Activated CD4-positive, alpha-beta T cell treated with anti-CD3 and anti-CD28 coated beads, Interleukin-2, amount 50 U/mL, for 48 hours (primary cell): Measurements from ENCODE around the gene SENP3.
A peak's percentile ranks its signal among the peaks of the same experiment; 100 is the strongest.

ENCODE experiments used
- DNase-seq, 2 experiments: peaks; one replicate each; pipeline ENCODE4 v3.0.0-alpha.2; 2020

Gene SENP3

DNA sequence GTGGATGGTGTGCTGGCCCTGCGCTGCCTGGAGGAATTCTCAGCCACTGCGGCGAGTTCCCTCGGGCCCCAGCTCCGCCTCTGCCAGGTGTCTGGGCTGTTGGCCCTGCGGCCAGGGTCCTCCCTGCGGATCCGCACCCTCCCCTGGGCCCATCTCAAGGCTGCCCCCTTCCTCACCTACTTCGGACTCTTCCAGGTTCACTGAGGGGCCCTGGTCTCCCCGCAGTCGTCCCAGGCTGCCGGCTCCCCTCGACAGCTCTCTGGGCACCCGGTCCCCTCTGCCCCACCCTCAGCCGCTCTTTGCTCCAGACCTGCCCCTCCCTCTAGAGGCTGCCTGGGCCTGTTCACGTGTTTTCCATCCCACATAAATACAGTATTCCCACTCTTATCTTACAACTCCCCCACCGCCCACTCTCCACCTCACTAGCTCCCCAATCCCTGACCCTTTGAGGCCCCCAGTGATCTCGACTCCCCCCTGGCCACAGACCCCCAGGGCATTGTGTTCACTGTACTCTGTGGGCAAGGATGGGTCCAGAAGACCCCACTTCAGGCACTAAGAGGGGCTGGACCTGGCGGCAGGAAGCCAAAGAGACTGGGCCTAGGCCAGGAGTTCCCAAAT, 4.5 kb upstream of the SENP3 start:
- DNase-seq, result no peak

DNA sequence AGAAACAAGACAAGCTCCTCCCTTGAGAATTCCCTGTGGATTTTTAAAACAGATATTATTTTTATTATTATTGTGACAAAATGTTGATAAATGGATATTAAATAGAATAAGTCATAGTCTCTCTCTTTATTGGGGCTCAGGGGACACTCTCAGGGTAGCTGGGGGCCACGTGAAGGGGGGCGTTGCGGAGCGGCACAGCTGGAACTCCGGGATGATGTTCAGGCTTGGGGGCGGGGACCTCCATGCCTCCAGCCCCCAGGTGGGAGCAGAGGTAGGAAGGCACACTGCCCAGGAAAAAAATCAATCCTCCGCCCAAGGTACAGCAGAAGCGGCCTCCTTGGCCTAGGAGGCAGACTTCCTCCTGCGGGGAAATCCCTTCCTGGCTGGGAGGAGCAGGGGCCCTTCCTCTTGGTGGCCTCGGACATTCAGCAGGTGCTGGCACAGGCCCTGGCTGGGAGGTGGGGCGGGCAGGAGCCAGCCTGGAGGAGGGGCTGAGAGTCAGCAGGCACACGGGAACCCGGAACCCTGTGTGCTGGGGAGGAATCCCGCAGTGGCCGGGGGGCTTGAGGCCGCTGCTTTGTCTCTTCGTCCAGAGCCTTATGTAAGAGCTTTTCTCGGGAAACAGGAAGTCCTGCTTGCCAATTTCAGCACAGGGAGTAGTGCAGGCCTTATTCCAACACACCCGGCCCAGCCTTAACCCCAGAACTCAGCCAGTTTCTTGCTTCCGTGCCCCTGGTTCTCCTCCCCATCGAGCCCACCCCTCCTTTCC, 3.8 kb upstream of the SENP3 start:
- DNase-seq, result no peak

DNA sequence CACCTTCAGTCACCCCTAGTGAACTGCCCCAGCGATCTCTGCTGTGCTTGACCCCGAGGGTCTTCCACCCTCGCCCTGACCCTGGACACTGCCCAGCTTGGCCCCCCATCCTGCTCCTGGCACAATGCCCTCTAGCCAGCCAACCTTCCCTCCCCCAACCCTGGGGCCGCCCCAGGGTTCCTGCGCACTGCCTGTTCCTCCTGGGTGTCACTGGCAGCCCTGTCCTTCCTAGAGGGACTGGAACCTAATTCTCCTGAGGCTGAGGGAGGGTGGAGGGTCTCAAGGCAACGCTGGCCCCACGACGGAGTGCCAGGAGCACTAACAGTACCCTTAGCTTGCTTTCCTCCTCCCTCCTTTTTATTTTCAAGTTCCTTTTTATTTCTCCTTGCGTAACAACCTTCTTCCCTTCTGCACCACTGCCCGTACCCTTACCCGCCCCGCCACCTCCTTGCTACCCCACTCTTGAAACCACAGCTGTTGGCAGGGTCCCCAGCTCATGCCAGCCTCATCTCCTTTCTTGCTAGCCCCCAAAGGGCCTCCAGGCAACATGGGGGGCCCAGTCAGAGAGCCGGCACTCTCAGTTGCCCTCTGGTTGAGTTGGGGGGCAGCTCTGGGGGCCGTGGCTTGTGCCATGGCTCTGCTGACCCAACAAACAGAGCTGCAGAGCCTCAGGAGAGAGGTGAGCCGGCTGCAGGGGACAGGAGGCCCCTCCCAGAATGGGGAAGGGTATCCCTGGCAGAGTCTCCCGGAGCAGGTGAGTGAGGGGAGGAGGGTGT, 3.0 kb upstream of the SENP3 start, which contains the start of gene TNFSF13:
TSS of gene TNFSF13 (plus strand) at position 207 of the 776 bp plus-strand sequence. CDS start at position 497, 290 bp downstream.
- DNase-seq, result no peak

DNA sequence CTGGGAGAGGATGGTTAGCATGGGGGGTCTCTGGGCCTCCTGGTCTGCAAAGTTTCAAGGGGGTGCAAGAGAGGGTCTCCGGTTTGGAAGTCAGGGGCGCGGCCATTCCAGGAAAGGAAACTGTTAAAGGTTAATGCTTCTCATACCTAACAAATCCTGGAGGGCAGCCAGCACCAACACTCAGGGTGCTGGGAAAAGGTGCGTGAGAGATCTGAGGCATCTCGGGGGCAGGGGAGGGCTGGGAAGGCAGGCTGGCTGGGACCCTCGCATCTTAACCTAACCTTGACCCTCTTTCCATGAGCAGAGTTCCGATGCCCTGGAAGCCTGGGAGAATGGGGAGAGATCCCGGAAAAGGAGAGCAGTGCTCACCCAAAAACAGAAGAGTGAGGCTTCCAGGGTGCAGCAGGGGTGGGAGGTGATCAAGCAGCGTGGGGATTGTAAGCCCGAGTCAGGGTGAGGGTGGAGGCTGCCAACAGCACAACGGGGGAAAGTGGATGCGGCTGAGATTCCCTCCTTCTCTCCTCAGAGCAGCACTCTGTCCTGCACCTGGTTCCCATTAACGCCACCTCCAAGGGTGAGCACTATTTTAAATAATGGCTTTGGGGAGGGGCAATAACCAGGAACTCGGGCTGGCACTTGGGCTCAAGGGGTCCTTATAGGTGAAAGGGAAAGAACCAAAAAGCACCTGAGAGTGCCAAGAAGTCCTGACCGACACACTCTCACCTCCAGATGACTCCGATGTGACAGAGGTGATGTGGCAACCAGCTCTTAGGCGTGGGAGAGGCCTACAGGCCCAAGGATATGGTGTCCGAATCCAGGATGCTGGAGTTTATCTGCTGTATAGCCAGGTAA, 2.2 kb upstream of the SENP3 start:
- DNase-seq, result no peak

DNA sequence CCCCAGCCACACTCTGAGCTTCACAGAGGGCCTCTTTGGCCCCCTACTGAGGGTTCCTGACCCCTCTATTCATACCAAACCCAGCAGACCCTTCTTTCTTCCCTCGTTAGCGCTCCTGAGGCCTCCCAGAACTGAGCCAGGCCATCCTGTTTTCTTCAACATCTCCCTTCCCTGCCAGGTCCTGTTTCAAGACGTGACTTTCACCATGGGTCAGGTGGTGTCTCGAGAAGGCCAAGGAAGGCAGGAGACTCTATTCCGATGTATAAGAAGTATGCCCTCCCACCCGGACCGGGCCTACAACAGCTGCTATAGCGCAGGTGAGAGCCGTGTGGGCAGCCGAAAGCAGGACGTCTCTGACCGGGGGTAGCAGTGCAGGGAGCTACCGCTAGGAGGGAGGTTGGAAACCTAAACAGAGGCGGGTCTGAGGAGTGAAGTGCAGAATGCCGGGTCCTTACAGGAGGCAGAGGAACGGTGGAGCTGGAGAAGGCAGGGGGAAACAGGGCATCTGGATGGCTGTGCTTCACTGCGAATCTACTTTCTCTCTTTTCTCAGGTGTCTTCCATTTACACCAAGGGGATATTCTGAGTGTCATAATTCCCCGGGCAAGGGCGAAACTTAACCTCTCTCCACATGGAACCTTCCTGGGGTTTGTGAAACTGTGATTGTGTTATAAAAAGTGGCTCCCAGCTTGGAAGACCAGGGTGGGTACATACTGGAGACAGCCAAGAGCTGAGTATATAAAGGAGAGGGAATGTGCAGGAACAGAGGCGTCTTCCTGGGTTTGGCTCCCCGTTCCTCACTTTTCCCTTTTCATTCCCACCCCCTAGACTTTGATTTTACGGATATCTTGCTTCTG, 1.3 kb upstream of the SENP3 start:
- DNase-seq, result peak; percentile 72 to 77

DNA sequence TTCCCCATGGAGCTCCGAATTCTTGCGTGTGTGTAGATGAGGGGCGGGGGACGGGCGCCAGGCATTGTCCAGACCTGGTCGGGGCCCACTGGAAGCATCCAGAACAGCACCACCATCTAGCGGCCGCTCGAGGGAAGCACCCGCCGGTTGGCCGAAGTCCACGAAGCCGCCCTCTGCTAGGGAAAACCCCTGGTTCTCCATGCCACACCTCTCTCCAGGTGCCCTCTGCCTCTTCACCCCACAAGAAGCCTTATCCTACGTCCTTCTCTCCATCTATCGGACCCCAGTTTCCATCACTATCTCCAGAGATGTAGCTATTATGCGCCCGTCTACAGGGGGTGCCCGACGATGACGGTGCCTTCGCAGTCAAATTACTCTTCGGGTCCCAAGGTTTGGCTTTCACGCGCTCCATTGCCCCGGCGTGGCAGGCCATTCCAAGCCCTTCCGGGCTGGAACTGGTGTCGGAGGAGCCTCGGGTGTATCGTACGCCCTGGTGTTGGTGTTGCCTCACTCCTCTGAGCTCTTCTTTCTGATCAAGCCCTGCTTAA, 617 bp upstream of the SENP3 start:
- DNase-seq, result peak; percentile 89 to 93

DNA sequence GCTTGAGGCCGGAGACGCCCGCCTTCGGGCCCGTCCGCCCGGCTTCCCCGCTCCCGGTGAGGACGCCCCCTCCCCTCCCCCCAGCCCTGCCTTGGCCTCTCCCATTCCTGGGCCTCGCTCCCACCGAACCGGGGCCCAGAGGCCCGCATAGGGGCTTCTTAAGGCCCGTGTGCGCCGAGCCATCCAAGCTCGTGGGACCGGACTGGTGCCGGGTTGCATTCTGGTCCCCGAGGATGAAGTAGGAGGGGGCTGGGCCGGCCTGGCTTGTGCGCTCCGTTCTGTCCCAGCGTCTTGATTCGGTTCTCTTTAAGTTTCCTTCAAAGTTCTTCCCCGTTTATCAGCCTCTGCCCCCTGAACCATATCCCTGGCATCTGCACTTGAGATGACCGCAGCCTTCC, 488 bp downstream of the SENP3 start:
- no peak for DNase-seq

DNA sequence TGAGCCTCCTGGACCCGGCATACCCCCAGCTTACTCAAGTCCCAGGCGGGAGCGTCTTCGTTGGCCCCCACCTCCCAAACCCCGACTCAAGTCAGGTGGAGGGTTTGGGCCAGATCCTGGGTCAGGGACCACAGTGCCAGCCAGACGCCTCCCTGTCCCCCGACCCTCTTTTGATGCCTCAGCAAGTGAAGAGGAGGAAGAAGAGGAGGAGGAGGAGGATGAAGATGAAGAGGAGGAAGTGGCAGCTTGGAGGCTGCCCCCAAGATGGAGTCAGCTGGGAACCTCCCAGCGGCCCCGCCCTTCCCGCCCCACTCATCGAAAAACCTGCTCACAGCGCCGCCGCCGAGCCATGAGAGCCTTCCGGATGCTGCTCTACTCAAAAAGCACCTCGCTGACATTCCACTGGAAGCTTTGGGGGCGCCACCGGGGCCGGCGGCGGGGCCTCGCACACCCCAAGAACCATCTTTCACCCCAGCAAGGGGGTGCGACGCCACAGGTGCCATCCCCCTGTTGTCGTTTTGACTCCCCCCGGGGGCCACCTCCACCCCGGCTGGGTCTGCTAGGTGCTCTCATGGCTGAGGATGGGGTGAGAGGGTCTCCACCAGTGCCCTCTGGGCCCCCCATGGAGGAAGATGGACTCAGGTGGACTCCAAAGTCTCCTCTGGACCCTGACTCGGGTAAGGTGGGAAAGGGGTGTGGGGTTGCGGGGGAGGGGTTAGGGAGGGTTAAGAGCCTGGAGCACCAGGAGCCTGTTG, 1.6 kb downstream of the SENP3 start:
- no peak for DNase-seq

DNA sequence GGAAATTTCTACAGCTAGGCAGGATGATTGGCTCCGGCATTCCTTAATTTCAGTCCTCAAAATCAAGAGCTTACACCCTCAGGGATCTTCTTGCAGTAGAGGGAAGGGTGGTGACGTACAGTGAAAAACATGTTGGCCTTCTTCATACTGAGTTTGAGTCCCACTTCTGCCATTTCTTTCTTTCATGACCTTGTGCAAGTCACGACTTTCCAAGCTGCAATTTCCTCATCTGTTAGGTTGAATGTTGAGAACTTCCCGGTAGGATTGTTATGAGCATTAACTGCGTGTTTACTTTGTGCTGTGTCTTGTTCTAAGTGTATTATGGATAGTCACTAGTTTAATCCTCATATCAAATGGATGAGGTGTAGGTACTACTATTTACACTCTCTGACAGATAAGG, 7.9 kb downstream of the SENP3 start:
- no peak for DNase-seq

DNA sequence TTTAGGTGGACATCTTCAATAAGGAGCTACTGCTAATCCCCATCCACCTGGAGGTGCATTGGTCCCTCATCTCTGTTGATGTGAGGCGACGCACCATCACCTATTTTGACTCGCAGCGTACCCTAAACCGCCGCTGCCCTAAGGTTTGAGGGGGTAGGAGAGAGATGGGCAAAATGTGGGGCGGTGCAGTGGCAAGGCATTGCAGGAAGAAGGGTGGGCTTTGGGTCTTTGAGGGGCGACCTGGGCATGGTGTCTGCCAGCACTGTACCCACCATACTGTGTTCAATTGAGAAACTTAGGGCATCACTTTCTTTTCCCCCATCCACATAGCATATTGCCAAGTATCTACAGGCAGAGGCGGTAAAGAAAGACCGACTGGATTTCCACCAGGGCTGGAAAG, 8.6 kb downstream of the SENP3 start:
- no peak for DNase-seq

DNA sequence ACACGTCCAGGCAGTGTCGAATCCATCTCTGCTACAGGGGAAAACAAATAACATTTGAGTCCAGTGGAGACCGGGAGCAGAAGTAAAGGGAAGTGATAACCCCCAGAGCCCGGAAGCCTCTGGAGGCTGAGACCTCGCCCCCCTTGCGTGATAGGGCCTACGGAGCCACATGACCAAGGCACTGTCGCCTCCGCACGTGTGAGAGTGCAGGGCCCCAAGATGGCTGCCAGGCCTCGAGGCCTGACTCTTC, 10.5 kb downstream of the SENP3 start:
- no peak for DNase-seq

DNA sequence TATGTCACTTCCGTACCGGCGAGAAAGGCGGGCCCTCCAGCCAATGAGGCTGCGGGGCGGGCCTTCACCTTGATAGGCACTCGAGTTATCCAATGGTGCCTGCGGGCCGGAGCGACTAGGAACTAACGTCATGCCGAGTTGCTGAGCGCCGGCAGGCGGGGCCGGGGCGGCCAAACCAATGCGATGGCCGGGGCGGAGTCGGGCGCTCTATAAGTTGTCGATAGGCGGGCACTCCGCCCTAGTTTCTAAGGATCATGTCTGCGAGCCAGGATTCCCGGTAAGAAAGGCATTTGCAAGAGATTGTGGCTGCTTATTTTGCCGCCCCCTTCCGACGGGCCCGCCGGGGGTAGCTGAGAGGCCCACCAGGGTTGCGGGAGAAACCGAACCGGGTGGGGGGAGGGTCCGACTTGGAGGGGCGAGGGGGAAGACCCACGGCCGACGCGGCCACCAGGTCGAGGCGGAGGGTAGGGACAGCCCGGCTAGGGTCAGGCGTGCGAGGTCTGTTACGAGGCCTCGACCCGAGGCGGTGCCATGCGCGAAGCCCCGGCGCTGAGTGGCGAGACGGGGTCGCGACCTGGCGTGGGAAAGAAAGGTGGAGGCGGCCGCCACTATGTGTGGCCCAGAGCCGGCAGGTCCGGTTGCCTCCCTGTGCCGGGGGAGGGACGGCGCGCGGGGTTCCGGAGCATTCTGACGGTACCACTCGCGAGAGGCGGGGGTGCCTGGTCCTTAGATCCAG, 11.0 kb downstream of the SENP3 start:
- DNase-seq, result peak; percentile 100

DNA sequence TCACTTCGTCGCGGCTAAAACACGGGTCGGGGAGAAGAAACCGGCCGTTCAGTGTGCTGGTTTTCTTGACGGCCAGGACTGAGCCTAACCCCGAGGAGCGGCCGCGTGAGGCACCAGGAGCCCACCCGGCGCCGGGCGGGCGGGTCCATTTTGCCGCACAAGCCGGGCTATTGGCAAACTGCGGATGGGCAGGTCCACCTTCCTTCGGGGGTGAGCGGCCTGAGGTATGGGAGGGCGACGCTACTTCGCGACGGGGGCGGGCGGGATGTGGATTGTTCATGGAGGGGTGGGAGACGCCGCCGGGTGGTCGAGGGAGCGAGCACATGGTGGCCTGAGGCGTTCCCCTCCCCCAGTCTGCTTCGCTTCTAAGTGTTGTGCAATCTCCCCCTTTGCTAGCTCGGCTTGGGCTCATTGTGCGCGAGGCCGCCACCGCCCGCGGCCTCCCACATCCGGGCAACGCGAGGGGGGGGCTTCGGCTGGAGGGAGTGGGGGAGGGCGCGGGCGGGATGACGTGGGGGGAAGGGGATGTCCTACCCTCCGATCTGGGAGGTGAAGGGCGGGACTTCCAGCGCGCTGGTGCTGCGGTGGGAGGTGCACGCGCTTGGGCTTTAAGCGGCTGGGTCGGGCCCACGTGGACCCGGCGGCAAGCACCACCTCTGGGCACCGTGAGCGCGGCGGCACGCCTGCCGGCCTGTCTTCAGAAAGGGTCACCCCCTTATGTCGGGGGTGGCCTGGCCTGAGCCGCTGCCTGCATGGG, 11.8 kb downstream of the SENP3 start:
- peak; percentile 89 for DNase-seq

DNA sequence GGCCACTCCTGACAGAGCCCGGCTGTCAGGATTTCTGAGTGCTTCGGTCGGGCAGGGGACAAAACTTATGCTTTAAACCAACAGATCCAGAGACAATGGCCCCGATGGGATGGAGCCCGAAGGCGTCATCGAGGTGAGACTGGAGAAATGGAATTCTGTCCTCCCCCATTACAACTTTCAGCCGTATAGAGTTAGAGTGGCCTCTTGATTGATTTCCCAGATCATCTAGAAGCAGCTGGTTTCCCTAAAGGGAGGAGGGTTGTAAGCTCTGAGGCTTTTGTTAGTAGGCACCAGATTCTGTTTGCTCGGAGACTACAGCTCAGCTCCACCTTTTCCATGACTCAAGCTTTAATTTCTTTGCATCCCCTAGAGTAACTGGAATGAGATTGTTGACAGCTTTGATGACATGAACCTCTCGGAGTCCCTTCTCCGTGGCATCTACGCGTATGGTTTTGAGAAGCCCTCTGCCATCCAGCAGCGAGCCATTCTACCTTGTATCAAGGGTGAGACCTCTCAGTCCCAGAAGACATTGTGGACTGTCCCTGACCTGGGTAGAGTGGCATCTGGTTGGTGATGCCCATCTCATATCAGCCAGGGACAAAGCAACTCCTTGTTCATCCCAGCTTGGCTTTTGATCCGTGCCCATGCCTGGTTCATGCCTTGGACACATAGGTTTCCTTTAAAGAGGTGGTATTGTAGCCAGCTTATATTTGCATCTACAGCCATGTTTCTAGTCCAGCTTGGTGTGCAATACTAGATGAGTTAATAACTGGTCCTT, 12.6 kb downstream of the SENP3 start:
- no peak for DNase-seq

DNA sequence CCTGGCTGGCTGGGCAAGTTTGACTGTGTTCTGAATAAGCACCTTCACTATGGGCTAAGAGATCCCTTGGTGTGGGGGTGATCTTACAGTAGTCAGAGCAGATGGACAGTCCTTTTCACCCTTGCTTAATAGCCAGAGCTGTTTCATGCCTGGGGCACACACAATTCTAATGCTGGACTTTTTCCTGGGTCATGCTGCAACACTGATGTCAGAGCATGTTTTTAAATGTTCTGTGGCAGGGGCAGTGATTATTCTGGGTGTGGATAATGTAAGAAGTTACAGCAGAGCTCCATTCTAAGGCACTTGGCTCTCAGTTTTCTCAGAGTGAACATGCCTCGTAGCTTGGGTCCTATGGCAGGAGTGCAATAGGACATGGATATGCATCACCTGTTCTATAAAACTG, 13.8 kb downstream of the SENP3 start:
- DNase-seq, result no peak

DNA sequence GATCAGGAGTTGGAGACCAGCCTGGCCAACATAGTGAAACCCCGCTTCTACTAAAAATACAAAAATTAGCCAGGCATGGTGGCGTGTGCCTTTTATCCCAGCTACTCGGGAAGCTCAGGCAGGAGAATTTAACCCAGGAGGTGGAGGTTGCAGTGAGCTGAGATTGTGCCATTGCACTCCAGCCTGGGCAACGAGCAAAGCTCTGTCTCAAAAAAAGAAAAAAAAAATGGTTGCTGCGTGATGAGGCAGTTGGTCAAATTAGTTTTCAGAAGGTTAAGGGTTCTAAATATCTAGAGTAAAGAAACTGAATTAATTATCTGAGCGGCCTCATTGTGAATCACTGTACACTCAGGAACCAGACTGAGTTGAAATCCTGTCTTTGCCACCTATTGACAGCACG, 14.2 kb downstream of the SENP3 start:
- no peak for DNase-seq

DNA sequence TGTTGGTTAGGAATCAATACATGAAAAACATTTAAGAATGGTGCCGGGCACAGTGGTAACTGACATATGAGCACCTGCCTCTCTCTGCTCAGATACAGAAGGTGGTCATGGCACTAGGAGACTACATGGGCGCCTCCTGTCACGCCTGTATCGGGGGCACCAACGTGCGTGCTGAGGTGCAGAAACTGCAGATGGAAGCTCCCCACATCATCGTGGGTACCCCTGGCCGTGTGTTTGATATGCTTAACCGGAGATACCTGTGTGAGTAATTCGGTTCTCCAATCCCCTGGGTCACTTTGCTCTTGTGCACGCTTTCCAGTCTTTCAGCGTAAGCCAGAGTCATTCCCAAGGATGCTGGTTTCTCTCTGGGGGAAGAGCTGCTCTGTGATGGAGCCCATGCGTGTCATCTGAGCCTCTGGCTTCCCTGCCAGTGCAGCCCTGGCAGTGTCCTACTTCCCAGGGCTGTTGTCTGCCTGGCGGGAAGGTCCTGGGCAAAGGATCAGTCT, 14.8 kb downstream of the SENP3 start:
- DNase-seq, result no peak
